GM21737 (cell line): Measurements from ENCODE around the gene SPR.
"Not testable (repeated sequence)": the region's sequence is repeated elsewhere in the genome, so short reads cannot be mapped to it uniquely, and the experiment has no call there.

Source experiments
- ATAC-seq: cut with Tn5 transposase; IDR thresholded peaks from one replicate; pipeline ENCODE4 v1.9.1; 2021; ENCODE audit warnings: mild to moderate bottlenecking, moderate library complexity; ENCODE audit not compliant: unreplicated experiment

SPR gene

GRCh38 chr2:72888438-72889202 is 1.4 kb downstream of the SPR start:
- no peak for ATAC-seq

- no peak for ATAC-seq
These were observed 2.8 kb downstream of the SPR start for GRCh38 chr2:72889991-72890390.

GRCh38 chr2:72891091-72891818 is 4.0 kb downstream of the SPR start:
- ATAC-seq = no peak

- no peak for ATAC-seq
These were observed 5.4 kb downstream of the SPR start for GRCh38 chr2:72892506-72893173.

- ATAC-seq = no peak
These were observed 6.5 kb downstream of the SPR start for GRCh38 chr2:72893594-72894319.

GRCh38 chr2:72894514-72894913 is 7.3 kb downstream of the SPR start:
- ATAC-seq = no peak

GRCh38 chr2:72895154-72895553 is 7.9 kb downstream of the SPR start:
- no peak for ATAC-seq

GRCh38 chr2:72895759-72896281 is 8.6 kb downstream of the SPR start:
- ATAC-seq = no peak

GRCh38 chr2:72896446-72896845 is 9.2 kb downstream of the SPR start:
- no peak for ATAC-seq

- no peak for ATAC-seq
These were observed 10.8 kb downstream of the SPR start for GRCh38 chr2:72897785-72898584.

GRCh38 chr2:72898585-72898906 is 11.3 kb downstream of the SPR start:
- ATAC-seq = no peak

- ATAC-seq = no peak
These were observed 13.1 kb downstream of the SPR start for GRCh38 chr2:72900191-72900825.

GRCh38 chr2:72901426-72901825 is 14.2 kb downstream of the SPR start:
- no peak for ATAC-seq

GRCh38 chr2:72907369-72907768 is 20.2 kb downstream of the SPR start:
- not testable (repeated sequence) for ATAC-seq

GRCh38 chr2:72908741-72909140 is 21.5 kb downstream of the SPR start:
- ATAC-seq = no peak

- no peak for ATAC-seq
These were observed 24.0 kb downstream of the SPR start for GRCh38 chr2:72911256-72911655.

- no peak for ATAC-seq
These were observed 26.4 kb downstream of the SPR start for GRCh38 chr2:72913486-72914205.

- no peak for ATAC-seq
These were observed 27.0 kb downstream of the SPR start for GRCh38 chr2:72914206-72914559.

- ATAC-seq = no peak
These were observed 27.5 kb downstream of the SPR start for GRCh38 chr2:72914589-72915319.
